GM10847 (cell line): Measurements from ENCODE around the gene MAGI3.

Source experiments
- POLR2A ChIP-seq: IDR thresholded peaks from 2 replicates; pipeline ENCODE4 v1.6.1; 2011; ENCODE audit not compliant: insufficient read length; ENCODE audit errors: extremely low read depth

MAGI3 gene

GRCh38 chr1:113676524-113676923 lies 286.2 kb downstream of the MAGI3 start:
- no peak for TF ChIP-seq POLR2A

GRCh38 chr1:113677250-113678158 lies 287.2 kb downstream of the MAGI3 start:
- no peak for TF ChIP-seq POLR2A

- no peak for TF ChIP-seq POLR2A
Measured at GRCh38 chr1:113678159-113678469, 287.8 kb downstream of the MAGI3 start.

GRCh38 chr1:113681596-113682337 lies 291.5 kb downstream of the MAGI3 start:
- no peak for TF ChIP-seq POLR2A

GRCh38 chr1:113683384-113684152 lies 293.3 kb downstream of the MAGI3 start:
- no peak for TF ChIP-seq POLR2A

GRCh38 chr1:113684153-113684541 lies 293.8 kb downstream of the MAGI3 start:
- no peak for TF ChIP-seq POLR2A

GRCh38 chr1:113686891-113687618 lies 296.7 kb downstream of the MAGI3 start:
- no peak for TF ChIP-seq POLR2A

- no peak for TF ChIP-seq POLR2A
Measured at GRCh38 chr1:113691184-113691583, 300.9 kb downstream of the MAGI3 start.

- no peak for TF ChIP-seq POLR2A
Measured at GRCh38 chr1:113692342-113692741, 302.0 kb downstream of the MAGI3 start.

- TF ChIP-seq POLR2A: no peak
Measured at GRCh38 chr1:113692824-113693431, 302.6 kb downstream of the MAGI3 start.

GRCh38 chr1:113694910-113695309 lies 304.6 kb downstream of the MAGI3 start:
- no peak for TF ChIP-seq POLR2A

- no peak for TF ChIP-seq POLR2A
Measured at GRCh38 chr1:113701429-113701828, 311.1 kb downstream of the MAGI3 start.

- TF ChIP-seq POLR2A: no peak
Measured at GRCh38 chr1:113714606-113715269, 324.4 kb downstream of the MAGI3 start.

GRCh38 chr1:113721010-113721409 lies 330.7 kb downstream of the MAGI3 start:
- TF ChIP-seq POLR2A: no peak

GRCh38 chr1:113732802-113733201 lies 342.5 kb downstream of the MAGI3 start:
- TF ChIP-seq POLR2A: no peak
